ENCODE data around the gene CDC37.

- no peak for TF ChIP-seq CTCF (IDR thresholded peaks at IDR 0.05)
- no peak for TF ChIP-seq POLR2A (IDR thresholded peaks at IDR 0.05)
These were observed 15.3 kb upstream of the CDC37 start for GRCh38 chr19:10418485-10419199.

All from adrenal gland (tissue), 5 donors.